ENCODE measurements around the gene XIST. TPM values are rescaled to one million over a fixed set of nuclear protein-coding genes. Genes with fewer than 3 reads are reported as not detected.

XIST gene
- polyA plus RNA-seq, 1 donor from 2014 or later, result 0.31 TPM

GRCh38 chrX:73829890-73830466 is 22.5 kb downstream of the XIST start:
- H3K27me3 ChIP-seq (ENCODE audit: insufficient read depth, low read depth, low read length), result no peaks in the 10 kb centered on the region
- no peak overlapping the region for H3K27ac ChIP-seq (ENCODE audit: low read length)
- no peak overlapping the region for H2AFZ ChIP-seq (ENCODE audit: low read depth, low read length)
- H3K9me2 ChIP-seq (ENCODE audit: insufficient read depth, low read length), result no peaks in the 10 kb centered on the region
- no peak overlapping the region for H3K4me2 ChIP-seq (ENCODE audit: low read length)
- TF ChIP-seq CTCF (IDR thresholded peaks at IDR 0.05; ENCODE audit: poor library complexity, severe bottlenecking), result no peak
- TF ChIP-seq EP300 (conservative IDR thresholded peaks at IDR 0.05; ENCODE audit: poor library complexity, severe bottlenecking), result no peak
- TF ChIP-seq RAD21 (conservative IDR thresholded peaks at IDR 0.05), result no peak
- TF ChIP-seq SMC3 (conservative IDR thresholded peaks at IDR 0.05; ENCODE audit: poor library complexity), result no peak
- no peak for TF ChIP-seq TAF1 (IDR thresholded peaks at IDR 0.05; ENCODE audit: low read depth)
- TF ChIP-seq POLR2AphosphoS5 (IDR thresholded peaks at IDR 0.05), result no peak
- no peak for TF ChIP-seq MXI1 (conservative IDR thresholded peaks at IDR 0.05; ENCODE audit: poor library complexity, severe bottlenecking)
- no peak for TF ChIP-seq REST (IDR thresholded peaks at IDR 0.05; ENCODE audit: borderline replicate concordance)
- no peak for TF ChIP-seq EZH2 (IDR thresholded peaks at IDR 0.05; ENCODE audit: borderline replicate concordance, insufficient read depth, low read length, poor library complexity, severe bottlenecking)
- no peak overlapping the region for H3K4me3 ChIP-seq (ENCODE audit: low read length)
- no peaks in the 10 kb centered on the region for H3F3A ChIP-seq (ENCODE audit: insufficient read depth, low read length, poor library complexity, severe bottlenecking)
- no peaks in the 10 kb centered on the region for H4K20me1 ChIP-seq (ENCODE audit: insufficient read depth)
- no peaks in the 10 kb centered on the region for H3K9me3 ChIP-seq (ENCODE audit: low read length)
- H3K79me2 ChIP-seq (replicated peaks; ENCODE audit: insufficient read depth, low read length), result no peaks in the 10 kb centered on the region
- H3K9ac ChIP-seq (ENCODE audit: low read length), result no peak overlapping the region
- no peaks in the 10 kb centered on the region for H3K36me3 ChIP-seq (ENCODE audit: insufficient read depth, low read length)

- Histone ChIP-seq H3K9ac (ENCODE audit: low read length) (no peak overlapping the region), H3F3A (ENCODE audit: insufficient read depth, low read length, poor library complexity, severe bottlenecking) (no peaks in the 10 kb centered on the region), H3K9me2 (ENCODE audit: insufficient read depth, low read length) (no peaks in the 10 kb centered on the region), H3K27ac (ENCODE audit: low read length) (no peak overlapping the region), H3K4me2 (ENCODE audit: low read length) (no peak overlapping the region), H3K27me3 (ENCODE audit: insufficient read depth, low read depth, low read length) (no peaks in the 10 kb centered on the region), H3K9me3 (ENCODE audit: low read length) (no peaks in the 10 kb centered on the region), H2AFZ (ENCODE audit: low read depth, low read length) (no peak overlapping the region), H3K79me2 (replicated peaks; ENCODE audit: insufficient read depth, low read length) (no peaks in the 10 kb centered on the region), H4K20me1 (ENCODE audit: insufficient read depth) (no peaks in the 10 kb centered on the region), H3K4me3 (ENCODE audit: low read length) (no peak overlapping the region), H3K36me3 (ENCODE audit: insufficient read depth, low read length) (no peaks in the 10 kb centered on the region)
- TF ChIP-seq REST (IDR thresholded peaks at IDR 0.05; ENCODE audit: borderline replicate concordance) (no peak), EZH2 (IDR thresholded peaks at IDR 0.05; ENCODE audit: borderline replicate concordance, insufficient read depth, low read length, poor library complexity, severe bottlenecking) (no peak), MXI1 (conservative IDR thresholded peaks at IDR 0.05; ENCODE audit: poor library complexity, severe bottlenecking) (no peak), CTCF (IDR thresholded peaks at IDR 0.05; ENCODE audit: poor library complexity, severe bottlenecking) (no peak), SMC3 (conservative IDR thresholded peaks at IDR 0.05; ENCODE audit: poor library complexity) (no peak), RAD21 (conservative IDR thresholded peaks at IDR 0.05) (no peak), POLR2AphosphoS5 (IDR thresholded peaks at IDR 0.05) (no peak), TAF1 (IDR thresholded peaks at IDR 0.05; ENCODE audit: low read depth) (no peak), EP300 (conservative IDR thresholded peaks at IDR 0.05; ENCODE audit: poor library complexity, severe bottlenecking) (no peak)
Observed at GRCh38 chrX:73828080-73828720, 24.3 kb downstream of the XIST start.
